SK-N-SH treated with all-trans-retinoic acid at 6 μM for 48 hours (cell line): ENCODE measurements around the gene RBM33.

Experiments used
- BACH2 ChIP-seq: fragments of 250-450 bp; sonication (Bioruptor Pico); IDR thresholded peaks from 2 replicates; pipeline ENCODE4 v1.9.0; 2021; ENCODE audit warnings: mild to moderate bottlenecking, borderline replicate concordance
- CSDC2 ChIP-seq: fragments of 250-450 bp; sonication (Bioruptor Pico); IDR thresholded peaks from 2 replicates; pipeline ENCODE4 v1.5.0; 2020; ENCODE audit warnings: mild to moderate bottlenecking, moderate library complexity
- GLIS3 ChIP-seq: fragments of 250-450 bp; sonication (Bioruptor Pico); IDR thresholded peaks from 2 replicates; pipeline ENCODE4 v1.5.0; 2020; ENCODE audit warnings: mild to moderate bottlenecking, moderate library complexity
- ISL1 ChIP-seq: fragments of 250-450 bp; sonication (Bioruptor Pico); IDR thresholded peaks from 2 replicates; pipeline ENCODE4 v2.1.2; 2022; ENCODE audit warnings: mild to moderate bottlenecking, moderate library complexity
- RARB ChIP-seq: fragments of 250-450 bp; sonication (Bioruptor Pico); IDR thresholded peaks from 2 replicates; pipeline ENCODE4 v1.8.0; 2021; ENCODE audit warnings: mild to moderate bottlenecking, moderate library complexity
- SNAI2 ChIP-seq: fragments of 250-450 bp; sonication (Bioruptor Pico); IDR thresholded peaks from 2 replicates; pipeline ENCODE4 v1.5.0; 2020; ENCODE audit warnings: mild to moderate bottlenecking, moderate library complexity
- TCF4 ChIP-seq: fragments of 250-450 bp; sonication (Bioruptor Pico); IDR thresholded peaks from 2 replicates; pipeline ENCODE4 v1.8.0; 2021; ENCODE audit warnings: mild to moderate bottlenecking, moderate library complexity, borderline replicate concordance
- TOX ChIP-seq: fragments of 250-450 bp; sonication (Bioruptor Pico); IDR thresholded peaks from 2 replicates; pipeline ENCODE4 v1.8.0; 2021; ENCODE audit warnings: mild to moderate bottlenecking, moderate library complexity, borderline replicate concordance
- ZFP3 ChIP-seq: fragments of 250-450 bp; sonication (Bioruptor Pico); IDR thresholded peaks from 2 replicates; pipeline ENCODE4 v1.5.0; 2020; ENCODE audit warnings: mild to moderate bottlenecking, moderate library complexity
- ZFP30 ChIP-seq: fragments of 450-650 bp; formaldehyde crosslinking; IDR thresholded peaks from 2 replicates; pipeline ENCODE4 v1.5.0; 2022; ENCODE audit warnings: mild to moderate bottlenecking, moderate library complexity
- TF ChIP-seq, protein P1 (sequence below): fragments of 250-450 bp; sonication (Bioruptor Pico); IDR thresholded peaks from 2 replicates; pipeline ENCODE4 v1.5.1; 2021; ENCODE audit warnings: mild to moderate bottlenecking, moderate library complexity
- TF ChIP-seq, protein P2 (sequence below): fragments of 250-450 bp; sonication (Bioruptor Pico); IDR thresholded peaks from 2 replicates; pipeline ENCODE4 v1.5.1; 2020; ENCODE audit warnings: low read depth, mild to moderate bottlenecking, moderate library complexity
- TF ChIP-seq, protein P3 (sequence below): fragments of 250-450 bp; sonication (Bioruptor Pico); IDR thresholded peaks from 2 replicates; pipeline ENCODE4 v1.8.0; 2020; ENCODE audit warnings: mild to moderate bottlenecking, moderate library complexity, borderline replicate concordance

DNA sequence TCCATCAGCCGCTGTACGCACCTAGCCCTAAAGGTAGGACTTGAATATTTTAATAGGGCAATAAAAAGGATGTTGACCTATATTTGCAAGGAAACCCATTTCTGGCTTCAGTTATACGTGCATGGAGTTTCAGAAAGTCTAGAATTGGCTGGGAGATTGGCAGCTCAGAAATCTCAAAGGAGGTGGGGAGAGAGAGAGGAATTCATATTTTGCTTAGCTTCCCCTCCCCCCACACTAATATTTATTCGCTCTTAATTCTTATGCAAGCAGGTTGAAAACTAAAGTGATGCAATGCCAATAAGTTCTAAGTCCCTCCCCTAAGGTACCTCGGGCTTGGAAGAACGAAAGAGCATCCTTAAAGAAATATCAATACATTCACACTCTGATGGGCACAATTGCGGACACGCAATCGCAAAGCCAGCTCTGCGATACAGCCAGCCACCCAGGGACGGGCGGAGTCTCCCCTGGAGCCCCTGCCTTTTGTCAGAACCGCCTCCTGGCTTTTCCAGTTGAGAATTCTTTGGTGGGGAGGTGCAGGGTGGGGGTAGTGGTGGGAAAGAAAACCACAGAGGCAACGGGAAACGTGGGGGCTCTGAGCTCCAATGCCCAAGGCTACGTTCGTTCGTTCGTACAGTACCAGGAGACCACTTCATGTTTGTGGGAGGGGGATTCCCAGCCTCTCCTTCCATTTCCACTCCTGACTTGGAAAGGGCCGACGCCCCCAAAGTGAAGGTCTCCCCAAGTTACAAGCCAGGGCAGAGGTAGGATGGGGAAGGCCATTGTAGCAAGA, 166.5 kb downstream of the RBM33 start:
- TF ChIP-seq ZFP3 (CRISPR knock-in tag) (no peak), ZFP30 (CRISPR knock-in tag) (no peak), GLIS3 (CRISPR knock-in tag) (no peak), BACH2 (CRISPR knock-in tag) (no peak), RARB (no peak), ISL1 (CRISPR knock-in tag) (no peak), TCF4 (CRISPR knock-in tag) (no peak), CSDC2 (CRISPR knock-in tag) (no peak), TOX (CRISPR knock-in tag) (no peak), SNAI2 (no peak)
- TF ChIP-seq, protein P1, sequence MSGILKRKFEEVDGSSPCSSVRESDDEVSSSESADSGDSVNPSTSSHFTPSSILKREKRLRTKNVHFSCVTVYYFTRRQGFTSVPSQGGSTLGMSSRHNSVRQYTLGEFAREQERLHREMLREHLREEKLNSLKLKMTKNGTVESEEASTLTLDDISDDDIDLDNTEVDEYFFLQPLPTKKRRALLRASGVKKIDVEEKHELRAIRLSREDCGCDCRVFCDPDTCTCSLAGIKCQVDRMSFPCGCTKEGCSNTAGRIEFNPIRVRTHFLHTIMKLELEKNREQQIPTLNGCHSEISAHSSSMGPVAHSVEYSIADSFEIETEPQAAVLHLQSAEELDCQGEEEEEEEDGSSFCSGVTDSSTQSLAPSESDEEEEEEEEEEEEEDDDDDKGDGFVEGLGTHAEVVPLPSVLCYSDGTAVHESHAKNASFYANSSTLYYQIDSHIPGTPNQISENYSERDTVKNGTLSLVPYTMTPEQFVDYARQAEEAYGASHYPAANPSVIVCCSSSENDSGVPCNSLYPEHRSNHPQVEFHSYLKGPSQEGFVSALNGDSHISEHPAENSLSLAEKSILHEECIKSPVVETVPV (CRISPR knock-in tag) = no peak
- TF ChIP-seq, protein P2, sequence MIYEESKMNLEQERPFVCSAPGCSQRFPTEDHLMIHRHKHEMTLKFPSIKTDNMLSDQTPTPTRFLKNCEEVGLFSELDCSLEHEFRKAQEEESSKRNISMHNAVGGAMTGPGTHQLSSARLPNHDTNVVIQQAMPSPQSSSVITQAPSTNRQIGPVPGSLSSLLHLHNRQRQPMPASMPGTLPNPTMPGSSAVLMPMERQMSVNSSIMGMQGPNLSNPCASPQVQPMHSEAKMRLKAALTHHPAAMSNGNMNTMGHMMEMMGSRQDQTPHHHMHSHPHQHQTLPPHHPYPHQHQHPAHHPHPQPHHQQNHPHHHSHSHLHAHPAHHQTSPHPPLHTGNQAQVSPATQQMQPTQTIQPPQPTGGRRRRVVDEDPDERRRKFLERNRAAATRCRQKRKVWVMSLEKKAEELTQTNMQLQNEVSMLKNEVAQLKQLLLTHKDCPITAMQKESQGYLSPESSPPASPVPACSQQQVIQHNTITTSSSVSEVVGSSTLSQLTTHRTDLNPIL (CRISPR knock-in tag) = no peak
- TF ChIP-seq, protein P3, sequence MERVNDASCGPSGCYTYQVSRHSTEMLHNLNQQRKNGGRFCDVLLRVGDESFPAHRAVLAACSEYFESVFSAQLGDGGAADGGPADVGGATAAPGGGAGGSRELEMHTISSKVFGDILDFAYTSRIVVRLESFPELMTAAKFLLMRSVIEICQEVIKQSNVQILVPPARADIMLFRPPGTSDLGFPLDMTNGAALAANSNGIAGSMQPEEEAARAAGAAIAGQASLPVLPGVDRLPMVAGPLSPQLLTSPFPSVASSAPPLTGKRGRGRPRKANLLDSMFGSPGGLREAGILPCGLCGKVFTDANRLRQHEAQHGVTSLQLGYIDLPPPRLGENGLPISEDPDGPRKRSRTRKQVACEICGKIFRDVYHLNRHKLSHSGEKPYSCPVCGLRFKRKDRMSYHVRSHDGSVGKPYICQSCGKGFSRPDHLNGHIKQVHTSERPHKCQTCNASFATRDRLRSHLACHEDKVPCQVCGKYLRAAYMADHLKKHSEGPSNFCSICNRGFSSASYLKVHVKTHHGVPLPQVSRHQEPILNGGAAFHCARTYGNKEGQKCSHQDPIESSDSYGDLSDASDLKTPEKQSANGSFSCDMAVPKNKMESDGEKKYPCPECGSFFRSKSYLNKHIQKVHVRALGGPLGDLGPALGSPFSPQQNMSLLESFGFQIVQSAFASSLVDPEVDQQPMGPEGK (CRISPR knock-in tag) = no peak
